PC-3 (cell line): ENCODE results near the gene GOLGB1. TPM values are rescaled to one million over a fixed set of nuclear protein-coding genes. Genes with fewer than 3 reads are reported as not detected.

Experiments
- ATAC-seq: fragments of 200-7000 bp; cut with Tn5 transposase; 2 replicates; pipeline ENCODE4 v1.9.1; 2020; ENCODE audit warnings: mild to moderate bottlenecking, moderate library complexity
- BruUV-seq: library from RNA; stranded (reverse); fragments of 400-500 nt; replicated peaks from 2 replicates; lab custom pipeline; 2021; lab: Mats Ljungman, UMichigan
- CTCF ChIA-PET: fragments of 300-600 bp; sonication (Branson Sonifier 250); formaldehyde crosslinking; loops from one replicate; lab custom pipeline; 2022; ENCODE audit warnings: antibody characterized with exemption; lab: Charles Lee
- POLR2A ChIA-PET: fragments of 300-600 bp; sonication (Branson Sonifier 250); formaldehyde crosslinking; loops from one replicate; lab custom pipeline; 2022; ENCODE audit warnings: antibody characterized with exemption; ENCODE audit not compliant: unreplicated experiment; lab: Charles Lee
- DNase-seq: peaks from one replicate; pipeline ENCODE4 v3.0.0-alpha.2; 2015
- H2AFZ ChIP-seq: fragments of 300-600 bp; sonication (generic); 2 replicates; pipeline ENCODE4 v1.6.0; 2016; ENCODE audit warnings: antibody characterized with exemption, low read length
- H3F3A ChIP-seq: fragments of 300-600 bp; sonication (generic); one replicate; pipeline ENCODE4 v1.6.0; 2017; ENCODE audit warnings: antibody characterized with exemption, low read length, control low read depth, mild to moderate bottlenecking; ENCODE audit not compliant: unreplicated experiment
- H3K27ac ChIP-seq: fragments of 300-600 bp; sonication (generic); 2 replicates; pipeline ENCODE4 v1.5.1; 2016; ENCODE audit warnings: mild to moderate bottlenecking, low read length
- H3K27me3 ChIP-seq: fragments of 300-600 bp; sonication (generic); 2 replicates; pipeline ENCODE4 v1.6.1; 2016; ENCODE audit warnings: low read length, mixed read lengths
- H3K36me3 ChIP-seq: fragments of 300-600 bp; sonication (generic); 2 replicates; pipeline ENCODE4 v1.6.1; 2016; ENCODE audit warnings: low read depth, mixed run types, low read length, mixed read lengths
- H3K4me1 ChIP-seq: fragments of 300-600 bp; sonication (generic); 2 replicates; pipeline ENCODE4 v1.5.1; 2016; ENCODE audit warnings: low read length; ENCODE audit not compliant: insufficient read depth
- H3K4me2 ChIP-seq: fragments of 300-600 bp; sonication (generic); 2 replicates; pipeline ENCODE4 v1.6.0; 2016; ENCODE audit warnings: low read length
- H3K4me3 ChIP-seq: fragments of 300-600 bp; sonication (generic); 2 replicates; pipeline ENCODE4 v1.5.1; 2016; ENCODE audit warnings: mild to moderate bottlenecking, low read length, mixed read lengths
- H3K79me2 ChIP-seq: fragments of 300-600 bp; sonication (generic); 2 replicates; pipeline ENCODE4 v1.6.1; 2017; ENCODE audit warnings: low read length, mixed read lengths
- H3K9ac ChIP-seq: fragments of 300-600 bp; sonication (generic); 2 replicates; pipeline ENCODE4 v1.6.0; 2016; ENCODE audit warnings: mild to moderate bottlenecking, low read length
- H3K9me2 ChIP-seq: fragments of 300-600 bp; sonication (generic); replicated peaks from 2 replicates; pipeline ENCODE4 v1.6.1; 2016; ENCODE audit warnings: mixed run types, low read length, mixed read lengths
- H3K9me3 ChIP-seq: fragments of 300-600 bp; sonication (generic); 2 replicates; pipeline ENCODE4 v1.6.1; 2016; ENCODE audit warnings: low read length, mixed read lengths
- H4K20me1 ChIP-seq: fragments of 300-600 bp; sonication (generic); 2 replicates; pipeline ENCODE4 v1.6.1; 2016; ENCODE audit warnings: low read length, mixed read lengths
- CTCF ChIP-seq: fragments of 300-600 bp; sonication (generic); conservative IDR thresholded peaks from 2 replicates; pipeline ENCODE4 v1.5.1; 2017; ENCODE audit warnings: antibody characterized with exemption, low read depth, mild to moderate bottlenecking, low read length
- EZH2 ChIP-seq: fragments of 300-600 bp; sonication (generic); IDR thresholded peaks from one replicate; pipeline ENCODE4 v1.6.1; 2017; ENCODE audit warnings: antibody characterized with exemption, mild to moderate bottlenecking, low read length; ENCODE audit not compliant: unreplicated experiment
- EZH2phosphoT487 ChIP-seq: fragments of 300-600 bp; sonication (generic); IDR thresholded peaks from 2 replicates; pipeline ENCODE4 v1.6.1; 2018; ENCODE audit warnings: mild to moderate bottlenecking, antibody characterized with exemption, low read length, borderline replicate concordance
- intact Hi-C: fragments of 100-400 bp; cut with micrococcal nuclease; formaldehyde crosslinking; loops from 2 replicates; pipeline ENCODE4 v1.9.0; 2023
- total RNA-seq: library from RNA; depleted of rRNA; stranded (reverse); fragments of >200 nt; gene quantifications from 2 replicates; pipeline ENCODE4 v1.2.3, GENCODE V29; 2014

Gene GOLGB1
- total RNA-seq, 1 experiment from 2014 or later: 31.6 TPM

GRCh38 chr3:121707531-121708273, 41.8 kb downstream of the GOLGB1 start:
- Histone ChIP-seq H2AFZ (no peak overlapping the region), H3K4me3 (no peak overlapping the region), H3K9me2 (no peaks in the 10 kb centered on the region), H3K4me1 (peaks cover 28% of the 10 kb centered on the region), H3K79me2 (peaks cover 3% of the 10 kb centered on the region; the same call in 1 of the 2 replicates), H3F3A (peaks cover 4% of the 10 kb centered on the region), H4K20me1 (peaks cover 12% of the 10 kb centered on the region), H3K4me2 (peak overlapping the region; percentile 43), H3K9ac (no peak overlapping the region), H3K27ac (peak overlapping the region; percentile 54), H3K36me3 (peaks cover 3% of the 10 kb centered on the region; the same call in 1 of the 2 replicates), H3K27me3 (no peaks in the 10 kb centered on the region), H3K9me3 (no peaks in the 10 kb centered on the region)
- POLR2A ChIA-PET: interaction anchor here (0.6 kb wide), 1 partner anchor 16 kb away, joined by 8 read pairs; no protein-coding TSS in a partner anchor
- CTCF ChIA-PET: interaction anchor here (0.7 kb wide), 1 partner anchor 599 kb away, joined by 3 read pairs; no protein-coding TSS in a partner anchor
- TF ChIP-seq CTCF (no peak), EZH2 (no peak), EZH2phosphoT487 (no peak)
- intact Hi-C loops: loop anchor here (2.0 kb wide), 1 partner anchor 41 kb away; the partner anchor contains the start of gene GOLGB1
- ATAC-seq (peak; percentile 85), DNase-seq (peak; percentile 92)
- BruUV-seq: no TSS peak

- H3K4me2 ChIP-seq: no peak overlapping the region
- H3F3A ChIP-seq: peaks cover 4% of the 10 kb centered on the region
- H3K9me3 ChIP-seq: no peaks in the 10 kb centered on the region
- peaks cover 28% of the 10 kb centered on the region for H3K4me1 ChIP-seq
- ATAC-seq (no peak), DNase-seq (no peak)
- H4K20me1 ChIP-seq: peaks cover 12% of the 10 kb centered on the region
- H3K79me2 ChIP-seq: peaks cover 3% of the 10 kb centered on the region; the same call in 1 of the 2 replicates
- intact Hi-C loops: no loop called here
- no TSS peak for BruUV-seq
- H3K9me2 ChIP-seq: no peaks in the 10 kb centered on the region
- TF ChIP-seq EZH2phosphoT487 (no peak), CTCF (no peak), EZH2 (no peak)
- CTCF ChIA-PET: no interaction called here
- POLR2A ChIA-PET: no interaction called here
- no peaks in the 10 kb centered on the region for H3K27me3 ChIP-seq
- no peak overlapping the region for H3K4me3 ChIP-seq
- no peak overlapping the region for H3K27ac ChIP-seq
- peaks cover 13% of the 10 kb centered on the region; the same call in 1 of the 2 replicates for H3K36me3 ChIP-seq
- H3K9ac ChIP-seq: no peak overlapping the region
- no peak overlapping the region for H2AFZ ChIP-seq
These were observed 44.0 kb downstream of the GOLGB1 start for GRCh38 chr3:121705541-121705940.

DNA sequence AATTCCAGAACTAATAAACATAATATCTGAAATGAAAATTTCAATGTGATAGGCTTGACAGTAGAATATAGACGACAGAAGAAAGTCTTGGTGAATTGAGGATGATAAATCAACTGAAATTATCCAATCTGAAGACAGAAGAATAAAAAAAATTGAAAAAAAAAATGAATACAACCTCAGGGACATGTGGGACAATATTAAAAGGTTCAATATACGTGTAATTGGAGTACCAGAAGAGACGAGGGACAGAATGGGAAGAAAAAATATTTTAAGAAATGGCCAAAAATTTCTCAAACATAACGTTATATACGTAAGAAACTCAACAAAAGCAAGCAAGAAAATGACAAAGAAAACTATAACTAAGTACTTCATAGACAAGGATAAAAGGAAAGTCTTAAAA, 45.6 kb downstream of the GOLGB1 start:
- intact Hi-C loops: no loop called here
- ChIA-PET POLR2A (no interaction called here), CTCF (no interaction called here)
- H3K4me3 ChIP-seq: no peak overlapping the region
- no peaks in the 10 kb centered on the region; the same call in 1 of the 2 replicates for H3K79me2 ChIP-seq
- BruUV-seq: no TSS peak
- H3K27me3 ChIP-seq: no peaks in the 10 kb centered on the region
- H3F3A ChIP-seq: peaks cover 4% of the 10 kb centered on the region
- no peak overlapping the region for H2AFZ ChIP-seq
- DNase-seq (no peak), ATAC-seq (no peak)
- H3K4me1 ChIP-seq: peaks cover 25% of the 10 kb centered on the region
- peaks cover 12% of the 10 kb centered on the region for H4K20me1 ChIP-seq
- TF ChIP-seq EZH2phosphoT487 (no peak), EZH2 (no peak), CTCF (no peak)
- no peak overlapping the region for H3K9ac ChIP-seq
- H3K9me3 ChIP-seq: no peaks in the 10 kb centered on the region
- no peak overlapping the region for H3K27ac ChIP-seq
- H3K4me2 ChIP-seq: no peak overlapping the region
- H3K9me2 ChIP-seq: no peaks in the 10 kb centered on the region
- peaks cover 20% of the 10 kb centered on the region for H3K36me3 ChIP-seq
